ENCODE results near the gene MRAS. TPM values are rescaled to one million over a fixed set of nuclear protein-coding genes. Genes with fewer than 3 reads are reported as not detected.
A peak's percentile ranks its signal among the peaks of the same experiment; 100 is the strongest.

The MRAS gene
- total RNA-seq, 4 donors from 2014 or later, result 107 to 289 (median 171) TPM

- Histone ChIP-seq H3K9me3 (no peaks in the 10 kb centered on the region), H3K4me1 (peaks cover 0 to 60% (median 4%) of the 10 kb centered on the region in 4 donors), H3K27ac (peak overlapping the region in 2 of 4 donors; percentile 33 to 45), H3K27me3 (no peaks in the 10 kb centered on the region), H3K36me3 (peaks cover 0 to 55% (median 0%) of the 10 kb centered on the region in 3 donors), H3K4me3 (no peak overlapping the region)
- 72 to 77% methylated on average over 3 to 4 of the region's 4 CpGs for WGBS, 2 donors
- no peak for DNase-seq (ENCODE audit: low spot score in 2 of 2)
- peak in 1 of 5 experiments; percentile 38 for TF ChIP-seq CTCF (IDR thresholded peaks at IDR 0.05)
- TF ChIP-seq POLR2A (IDR thresholded peaks at IDR 0.05), result no peak
These were observed 49.6 kb downstream of the MRAS start for GRCh38 chr3:138397983-138398382.

GRCh38 chr3:138398791-138399575, 50.6 kb downstream of the MRAS start:
- no peak for DNase-seq (ENCODE audit: low spot score in 2 of 2)
- no peaks in the 10 kb centered on the region for H3K9me3 ChIP-seq
- H3K4me3 ChIP-seq, result no peak overlapping the region
- WGBS, 2 donors, result 76 to 78% methylated on average over 11 of the region's 11 CpGs
- peaks cover 0 to 57% (median 4%) of the 10 kb centered on the region in 4 donors for H3K4me1 ChIP-seq
- TF ChIP-seq POLR2A (IDR thresholded peaks at IDR 0.05), result no peak
- TF ChIP-seq CTCF (IDR thresholded peaks at IDR 0.05), result no peak
- TF ChIP-seq EP300 (IDR thresholded peaks at IDR 0.05), result no peak
- H3K27me3 ChIP-seq, result no peaks in the 10 kb centered on the region
- H3K27ac ChIP-seq, result peak overlapping the region in 1 of 4 donors; percentile 45
- H3K36me3 ChIP-seq, result peaks cover 0 to 60% (median 0%) of the 10 kb centered on the region in 3 donors

- WGBS, 2 donors, result 70 to 78% methylated on average over 10 of the region's 10 CpGs
- no peak for DNase-seq (ENCODE audit: low spot score in 2 of 2)
- H3K4me3 ChIP-seq, result no peak overlapping the region
These were observed 51.4 kb downstream of the MRAS start for GRCh38 chr3:138399766-138400165.

GRCh38 chr3:138400651-138401070, 52.3 kb downstream of the MRAS start:
- no peaks in the 10 kb centered on the region for H3K27me3 ChIP-seq
- peaks cover 0 to 77% (median 0%) of the 10 kb centered on the region in 3 donors for H3K36me3 ChIP-seq
- no peak for TF ChIP-seq EP300 (IDR thresholded peaks at IDR 0.05)
- no peak for TF ChIP-seq CTCF (IDR thresholded peaks at IDR 0.05)
- no peak for TF ChIP-seq POLR2A (IDR thresholded peaks at IDR 0.05)
- no peak for DNase-seq (ENCODE audit: low spot score in 2 of 2)
- no peaks in the 10 kb centered on the region for H3K9me3 ChIP-seq
- 63 to 71% methylated on average over 2 of the region's 2 CpGs for whole genome bisulfite sequencing, 2 donors
- H3K4me3 ChIP-seq, result no peak overlapping the region
- H3K27ac ChIP-seq, result no peak overlapping the region
- H3K4me1 ChIP-seq, result peaks cover 0 to 45% (median 4%) of the 10 kb centered on the region in 4 donors

More at GRCh38 chr3:138399766-138400165, 51.4 kb downstream of the MRAS start:
- H3K27ac ChIP-seq, result peak overlapping the region in 1 of 4 donors; percentile 41
- H3K4me1 ChIP-seq, result peaks cover 0 to 49% (median 4%) of the 10 kb centered on the region in 4 donors
- no peaks in the 10 kb centered on the region for H3K9me3 ChIP-seq
- no peak for TF ChIP-seq EP300 (IDR thresholded peaks at IDR 0.05)
- no peak for TF ChIP-seq CTCF (IDR thresholded peaks at IDR 0.05)
- H3K36me3 ChIP-seq, result peaks cover 0 to 68% (median 0%) of the 10 kb centered on the region in 3 donors
- no peaks in the 10 kb centered on the region for H3K27me3 ChIP-seq

GRCh38 chr3:138401834-138402233, 53.5 kb downstream of the MRAS start:
- no peak overlapping the region for H3K4me3 ChIP-seq
- TF ChIP-seq EP300 (IDR thresholded peaks at IDR 0.05), result no peak
- H3K27me3 ChIP-seq, result no peaks in the 10 kb centered on the region
- no peaks in the 10 kb centered on the region for H3K9me3 ChIP-seq
- peak overlapping the region in 2 of 4 donors; percentile 26 to 47 for H3K27ac ChIP-seq
- peaks cover 0 to 87% (median 0%) of the 10 kb centered on the region in 3 donors for H3K36me3 ChIP-seq
- H3K4me1 ChIP-seq, result peaks cover 0 to 34% (median 4%) of the 10 kb centered on the region in 4 donors
- WGBS, 2 donors, result 78 to 79% methylated on average over 7 of the region's 7 CpGs
- no peak for DNase-seq (ENCODE audit: low spot score in 2 of 2)
